ENCODE measurements around the gene FGF6.
"Not testable (repeated sequence)": the region's sequence is repeated elsewhere in the genome, so short reads cannot be mapped to it uniquely, and the experiment has no call there.

The FGF6 gene

GRCh38 chr12:4445156-4446101 is at the start of gene FGF6:
TSS of gene FGF6 (minus strand) at chr12:4445815. CDS start at chr12:4445570, 245 bp downstream.
- no peak for DNase-seq

- no peak for DNase-seq
Measured at GRCh38 chr12:4490973-4491372, 45.4 kb upstream of the FGF6 start.

GRCh38 chr12:4489556-4489955 is 43.9 kb upstream of the FGF6 start:
- DNase-seq, result no peak

GRCh38 chr12:4486980-4487379 is 41.4 kb upstream of the FGF6 start:
- no peak for DNase-seq

- no peak for DNase-seq
Measured at GRCh38 chr12:4486049-4486699, 40.6 kb upstream of the FGF6 start.

GRCh38 chr12:4483885-4484823 is 38.5 kb upstream of the FGF6 start:
- DNase-seq, result peak in 2 of 3 donors; percentile 19 to 20

GRCh38 chr12:4482936-4483335 is 37.3 kb upstream of the FGF6 start:
- DNase-seq, result no peak

GRCh38 chr12:4478933-4479332 is 33.3 kb upstream of the FGF6 start:
- peak in 1 of 3 donors; percentile 28 for DNase-seq

- DNase-seq, result peak; percentile 16 to 46 (median 44)
Measured at GRCh38 chr12:4477129-4477528, 31.5 kb upstream of the FGF6 start.

- DNase-seq, result peak; percentile 89 to 98 (median 94)
Measured at GRCh38 chr12:4472046-4472445, 26.4 kb upstream of the FGF6 start.

- peak; percentile 45 to 68 (median 65) for DNase-seq
Measured at GRCh38 chr12:4471256-4471655, 25.6 kb upstream of the FGF6 start.

GRCh38 chr12:4468994-4469393 is 23.4 kb upstream of the FGF6 start:
- no peak for DNase-seq

- DNase-seq, result no peak
Measured at GRCh38 chr12:4460761-4461160, 15.1 kb upstream of the FGF6 start.

- not testable (repeated sequence) for DNase-seq
Measured at GRCh38 chr12:4455849-4456248, 10.2 kb upstream of the FGF6 start.

GRCh38 chr12:4454315-4454860 is 8.8 kb upstream of the FGF6 start:
- no peak for DNase-seq

GRCh38 chr12:4451694-4452093 is 6.1 kb upstream of the FGF6 start:
- DNase-seq, result peak in 2 of 3 donors; percentile 22 to 23

GRCh38 chr12:4450551-4451112 is 5.0 kb upstream of the FGF6 start:
- DNase-seq, result no peak

GRCh38 chr12:4449851-4450221 is 4.2 kb upstream of the FGF6 start:
- DNase-seq, result no peak

GRCh38 chr12:4448943-4449850 is 3.6 kb upstream of the FGF6 start:
- DNase-seq, result peak; percentile 39 to 47 (median 47)

- no peak for DNase-seq
Measured at GRCh38 chr12:4448371-4448940, 2.8 kb upstream of the FGF6 start.

- no peak for DNase-seq
Measured at GRCh38 chr12:4447151-4447550, 1.5 kb upstream of the FGF6 start.
